K562 (cell line): ENCODE results near the gene LCN1. TPM values are rescaled to one million over a fixed set of nuclear protein-coding genes. Genes with fewer than 3 reads are reported as not detected.

ENCODE experiments used
- ATAC-seq: fragments of 200-7000 bp; cut with Tn5 transposase; 3 replicates; pipeline ENCODE4 v1.9.1; 2020; ENCODE audit warnings: moderate library complexity
- BruUV-seq: library from RNA; stranded (reverse); fragments of 400-500 nt; replicated peaks from 2 replicates; lab custom pipeline; 2021; lab: Mats Ljungman, UMichigan
- CTCF ChIA-PET: fragments of 300-600 bp; formaldehyde crosslinking; extraction: SDS; loops from one replicate; lab custom pipeline; 2021; ENCODE audit warnings: low intra/inter-chr PET ratio; lab: Yijun Ruan, JAX
- POLR2A ChIA-PET: fragments of 300-600, 350-650 bp; sonication (Branson Sonifier 250); formaldehyde crosslinking; extraction: SDS; loops from one replicate; lab custom pipeline; 2021; ENCODE audit warnings: antibody characterized with exemption, inconsistent platforms; lab: Yijun Ruan, JAX
- DNase-seq, 4 experiments: peaks; one replicate each; pipeline versions ENCODE4 v3.0.0 to v3.0.0-alpha.2; 2011 to 2018; ENCODE audit warnings: low spot score in 3 of 4, mixed read lengths in 3 of 4; ENCODE audit errors: extremely low read depth in 1 of 4
- FAIRE-seq: peaks from 2 replicates; lab custom pipeline; 2011; peaks lifted over from hg19 to GRCh38; lab: Jason Lieb, UNC
- H2AFZ ChIP-seq: 2 replicates; pipeline ENCODE4 v1.6.0; 2011; ENCODE audit warnings: low read depth, low read length, control low read depth, inconsistent platforms
- H3K27ac ChIP-seq: fragments of 200-600 bp; 3 replicates; pipeline ENCODE4 v1.8.0; 2011; ENCODE audit warnings: low read depth, mild to moderate bottlenecking, control low read depth, inconsistent platforms, low read length, moderate library complexity, mixed read lengths; ENCODE audit errors: extremely low read depth
- H3K27me3 ChIP-seq, 2 experiments: fragments of 300-600 bp in 1 of 2; 2 replicates in 1 of 2; 3 replicates in 1 of 2; pipeline versions ENCODE4 v1.6.0 to v1.8.0; 2011; ENCODE audit warnings: inconsistent platforms in 2 of 2, low read length in 2 of 2, mild to moderate bottlenecking in 1 of 2, mixed read lengths in 1 of 2, moderate library complexity in 1 of 2; ENCODE audit not compliant: control insufficient read depth in 2 of 2, insufficient read depth in 2 of 2
- H3K36me3 ChIP-seq: fragments of 300-600 bp; 3 replicates; pipeline ENCODE4 v1.8.0; 2011; ENCODE audit warnings: mild to moderate bottlenecking, low read length, inconsistent platforms; ENCODE audit not compliant: control insufficient read depth, insufficient read depth
- H3K4me1 ChIP-seq, 2 experiments: fragments of 200-600 bp in 1 of 2; replicated peaks in 1 of 2; 2 replicates in 1 of 2; 3 replicates in 1 of 2; pipeline versions ENCODE4 v1.5.1 to v1.8.0; 2011; ENCODE audit warnings: inconsistent platforms in 2 of 2, low read length in 2 of 2, mild to moderate bottlenecking in 1 of 2, mixed read lengths in 1 of 2, moderate library complexity in 1 of 2; ENCODE audit not compliant: control insufficient read depth in 2 of 2, insufficient read depth in 2 of 2
- H3K4me2 ChIP-seq: 2 replicates; pipeline ENCODE4 v1.6.1; 2011; ENCODE audit warnings: low read length, control low read depth, inconsistent platforms, mixed read lengths; ENCODE audit not compliant: insufficient read depth
- H3K4me3 ChIP-seq: fragments of 200-600 bp; sonication (generic), shearing (Covaris generic); 2 replicates; pipeline ENCODE4 v1.5.1; 2016; ENCODE audit warnings: control low read depth, inconsistent platforms
- H3K79me2 ChIP-seq: fragments of 200-600 bp; 3 replicates; pipeline ENCODE4 v1.8.0; 2011; ENCODE audit warnings: low read length, inconsistent platforms; ENCODE audit not compliant: control insufficient read depth, insufficient read depth
- H3K9ac ChIP-seq, 2 experiments: 2 replicates each; pipeline versions ENCODE4 v1.6.0 to v1.6.1; 2011; ENCODE audit warnings: low read depth in 2 of 2, low read length in 2 of 2, control low read depth in 1 of 2, inconsistent platforms in 1 of 2, mild to moderate bottlenecking in 1 of 2, mixed read lengths in 1 of 2; ENCODE audit not compliant: insufficient read depth in 1 of 2
- H3K9me1 ChIP-seq: one replicate; pipeline ENCODE4 v1.6.0; 2011; ENCODE audit warnings: inconsistent platforms, mild to moderate bottlenecking, low read length, moderate library complexity; ENCODE audit not compliant: control insufficient read depth, insufficient read depth
- H3K9me3 ChIP-seq: replicated peaks from 2 replicates; pipeline ENCODE4 v1.5.1; 2011; ENCODE audit warnings: low read depth, low read length, inconsistent platforms; ENCODE audit not compliant: control insufficient read depth, insufficient read depth
- H4K20me1 ChIP-seq: replicated peaks from 2 replicates; pipeline ENCODE4 v1.6.1; 2011; ENCODE audit warnings: low read length, inconsistent platforms, mixed read lengths; ENCODE audit not compliant: control insufficient read depth, insufficient read depth
- BDP1 ChIP-seq: IDR thresholded peaks from 3 replicates; pipeline ENCODE4 v1.6.1; 2011; ENCODE audit not compliant: insufficient read length, insufficient read depth
- CHD2 ChIP-seq: IDR thresholded peaks from 2 replicates; pipeline ENCODE4 v1.6.1; 2011; ENCODE audit warnings: low read depth, low read length
- E2F1 ChIP-seq: sonication (generic); formaldehyde crosslinking; IDR thresholded peaks from 2 replicates; pipeline ENCODE4 v1.8.1; 2023; ENCODE audit warnings: mild to moderate bottlenecking, missing genetic modification reagents, moderate library complexity
- ERF ChIP-seq: fragments of 450-650 bp; formaldehyde crosslinking; IDR thresholded peaks from 2 replicates; pipeline ENCODE4 v1.4.0; 2020; ENCODE audit warnings: mild to moderate bottlenecking, mixed read lengths
- FOXP4 ChIP-seq: sonication (generic); formaldehyde crosslinking; IDR thresholded peaks from 2 replicates; pipeline ENCODE4 v1.8.0; 2022; ENCODE audit warnings: mild to moderate bottlenecking, missing genetic modification reagents, borderline replicate concordance
- GTF2E2 ChIP-seq: fragments of 200-800 bp; sonication (Bioruptor generic); IDR thresholded peaks from 2 replicates; pipeline ENCODE4 v1.6.1; 2016; ENCODE audit warnings: missing genetic modification characterization, missing compliant biosample characterization
- MLLT1 ChIP-seq, 2 experiments: fragments of 450-650 bp; IDR thresholded peaks; 2 replicates each; pipeline ENCODE4 v1.6.1; 2016
- PURB ChIP-seq: sonication (generic); formaldehyde crosslinking; IDR thresholded peaks from 2 replicates; pipeline ENCODE4 v1.9.0; 2021; ENCODE audit warnings: low read depth, mild to moderate bottlenecking, missing genetic modification reagents
- RFX1 ChIP-seq: fragments of 450-650 bp; IDR thresholded peaks from 2 replicates; pipeline ENCODE4 v1.6.1; 2016; ENCODE audit warnings: mild to moderate bottlenecking, moderate library complexity
- RNF2 ChIP-seq: sonication (generic); IDR thresholded peaks from 2 replicates; pipeline ENCODE4 v1.6.1; 2016
- SRF ChIP-seq, 2 experiments: fragments of 250-450, 450-650 bp in 1 of 2; sonication (Bioruptor Pico) in 1 of 2; sonication (generic) in 1 of 2; formaldehyde crosslinking; IDR thresholded peaks; 2 replicates each; pipeline versions ENCODE4 v1.5.0 to v1.5.1; 2020 to 2022; ENCODE audit warnings: mild to moderate bottlenecking in 1 of 2, missing genetic modification reagents in 1 of 2
- THRB ChIP-seq: fragments of 450-650 bp; formaldehyde crosslinking; conservative IDR thresholded peaks from 2 replicates; pipeline ENCODE4 v1.4.0; 2022; ENCODE audit warnings: mild to moderate bottlenecking, missing genetic modification characterization
- TRIM25 ChIP-seq: fragments of 450-650 bp; IDR thresholded peaks from 2 replicates; pipeline ENCODE4 v1.7.0; 2016; ENCODE audit warnings: borderline replicate concordance
- ZC3H8 ChIP-seq: fragments of 450-650 bp; IDR thresholded peaks from 2 replicates; pipeline ENCODE4 v1.6.1; 2017
- WGBS: fragments of 100-300 bp; shearing (Covaris generic); methylation state at CpG from one replicate; pipeline ENCODE4 v1.1.6; 2016; ENCODE audit warnings: low coverage, mixed read lengths; ENCODE audit not compliant: insufficient coverage; ENCODE audit errors: missing lambda C conversion rate; 5-methylcytosine and 5-hydroxymethylcytosine counted together
- in situ Hi-C: fragments of 300-500 bp; cut with MboI; formaldehyde crosslinking; loops from 4 replicates; pipeline ENCODE4 v1.15.0; 2018; ENCODE audit warnings: inconsistent platforms, mixed read lengths
- intact Hi-C: fragments of 100-400 bp; cut with micrococcal nuclease; formaldehyde crosslinking; loops from 2 replicates; pipeline ENCODE4 v1.14.2; 2022
- polyA plus RNA-seq, 8 experiments: library from polyadenylated mRNA; depleted of rRNA in 4 of 8; stranded (reverse) in 5 of 8; unstranded in 3 of 8; fragments of >200 nt; fragmentation: Nextera tagmentation in 2 of 8; fragmentation: Illumina TruSeq in 1 of 8; extraction: Ambion mirVana in 2 of 8; extraction: Trizol in 1 of 8; gene quantifications; 2 replicates each; pipeline versions ENCODE4 v1.2.1 to v1.2.3, GENCODE V29; 2011 to 2014; ENCODE audit warnings: inconsistent platforms in 1 of 8, missing spikeins in 1 of 8
- total RNA-seq, 7 experiments: library from RNA; depleted of rRNA in 6 of 7; stranded (reverse); fragments of >200 nt in 6 of 7; fragmentation: Illumina TruSeq in 2 of 7; extraction: Trizol in 2 of 7; gene quantifications; 2 replicates each; pipeline versions ENCODE4 v1.2.1 to v1.2.3, GENCODE V29; 2011 to 2021; ENCODE audit warnings: low replicate concordance in 1 of 7

The LCN1 gene
- total and polyA plus RNA-seq, 9 of the 15 experiments (the other 6 are each of a cell fraction or from before 2014, with no cell fraction given), result not detected

- TF ChIP-seq ERF (CRISPR knock-in tag) (no peak), E2F1 (CRISPR knock-in tag) (no peak), PURB (CRISPR knock-in tag) (no peak), RNF2 (no peak), BDP1 (no peak), FOXP4 (CRISPR knock-in tag) (no peak), SRF (CRISPR knock-in tag; IDR thresholded peaks at IDR 0.05) (no peak), ZC3H8 (no peak), THRB (CRISPR knock-in tag) (no peak), MLLT1 (IDR thresholded peaks at IDR 0.05) (no peak), TRIM25 (no peak), GTF2E2 (tag) (no peak), RFX1 (no peak), CHD2 (no peak)
- TF ChIP-seq, all 486 proteins: peak for 0
- ChIA-PET POLR2A (no interaction called here), CTCF (no interaction called here)
- no peak overlapping the region for H3K27ac ChIP-seq
- no peaks in the 10 kb centered on the region for H3K79me2 ChIP-seq
- no peaks in the 10 kb centered on the region for H3K9me3 ChIP-seq
- H3K36me3 ChIP-seq, result no peaks in the 10 kb centered on the region
- H3K9ac ChIP-seq, result no peak overlapping the region
- H3K4me3 ChIP-seq, result no peak overlapping the region
- BruUV-seq, result no TSS peak
- intact Hi-C loops, result no loop called here
- no peak overlapping the region for H2AFZ ChIP-seq
- H3K9me1 ChIP-seq, result no peaks in the 10 kb centered on the region
- 40% methylated on average over 17 of the region's 25 CpGs for WGBS
- H3K27me3 ChIP-seq, result 0 out of 5 replicates have a peak, but pooled peaks cover 0 to 2% of the 10 kb centered on the region in 2 experiments
- H3K4me2 ChIP-seq, result no peak overlapping the region
- in situ Hi-C loops, result no loop called here
- FAIRE-seq, result no peak
- no peak for DNase-seq
- H3K4me1 ChIP-seq, result peaks cover 17 to 22% of the 10 kb centered on the region in 2 experiments
- ATAC-seq, result no peak
- H4K20me1 ChIP-seq, result no peaks in the 10 kb centered on the region
These were observed 4.9 kb upstream of the LCN1 start for GRCh38 chr9:135516132-135516860.
